ENCODE data around the gene ITIH6.

Gene ITIH6

DNA sequence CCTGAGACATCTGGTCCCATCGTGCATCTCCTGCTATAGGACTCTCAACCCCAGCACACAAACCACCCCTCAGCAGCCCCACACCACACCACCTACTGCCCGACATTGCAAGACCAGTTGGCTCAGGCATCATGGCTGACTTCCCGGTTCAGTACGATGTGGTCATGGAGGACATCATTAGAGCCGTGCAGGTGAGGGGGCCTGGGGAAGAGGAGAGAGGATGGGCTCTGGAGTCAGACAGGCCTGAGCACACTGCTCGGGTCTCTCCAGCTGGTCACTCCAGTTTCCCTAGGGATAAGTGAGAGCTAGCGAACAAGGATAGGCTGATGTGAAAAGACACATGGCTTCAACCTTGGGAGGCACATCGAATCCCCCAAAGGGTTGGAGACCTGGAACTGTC lies 26.7 kb upstream of the ITIH6 start:
- no peak overlapping the region for H3K27ac ChIP-seq
- TF ChIP-seq, protein P1, sequence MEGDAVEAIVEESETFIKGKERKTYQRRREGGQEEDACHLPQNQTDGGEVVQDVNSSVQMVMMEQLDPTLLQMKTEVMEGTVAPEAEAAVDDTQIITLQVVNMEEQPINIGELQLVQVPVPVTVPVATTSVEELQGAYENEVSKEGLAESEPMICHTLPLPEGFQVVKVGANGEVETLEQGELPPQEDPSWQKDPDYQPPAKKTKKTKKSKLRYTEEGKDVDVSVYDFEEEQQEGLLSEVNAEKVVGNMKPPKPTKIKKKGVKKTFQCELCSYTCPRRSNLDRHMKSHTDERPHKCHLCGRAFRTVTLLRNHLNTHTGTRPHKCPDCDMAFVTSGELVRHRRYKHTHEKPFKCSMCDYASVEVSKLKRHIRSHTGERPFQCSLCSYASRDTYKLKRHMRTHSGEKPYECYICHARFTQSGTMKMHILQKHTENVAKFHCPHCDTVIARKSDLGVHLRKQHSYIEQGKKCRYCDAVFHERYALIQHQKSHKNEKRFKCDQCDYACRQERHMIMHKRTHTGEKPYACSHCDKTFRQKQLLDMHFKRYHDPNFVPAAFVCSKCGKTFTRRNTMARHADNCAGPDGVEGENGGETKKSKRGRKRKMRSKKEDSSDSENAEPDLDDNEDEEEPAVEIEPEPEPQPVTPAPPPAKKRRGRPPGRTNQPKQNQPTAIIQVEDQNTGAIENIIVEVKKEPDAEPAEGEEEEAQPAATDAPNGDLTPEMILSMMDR (conservative IDR thresholded peaks at IDR 0.05): no peak

DNA sequence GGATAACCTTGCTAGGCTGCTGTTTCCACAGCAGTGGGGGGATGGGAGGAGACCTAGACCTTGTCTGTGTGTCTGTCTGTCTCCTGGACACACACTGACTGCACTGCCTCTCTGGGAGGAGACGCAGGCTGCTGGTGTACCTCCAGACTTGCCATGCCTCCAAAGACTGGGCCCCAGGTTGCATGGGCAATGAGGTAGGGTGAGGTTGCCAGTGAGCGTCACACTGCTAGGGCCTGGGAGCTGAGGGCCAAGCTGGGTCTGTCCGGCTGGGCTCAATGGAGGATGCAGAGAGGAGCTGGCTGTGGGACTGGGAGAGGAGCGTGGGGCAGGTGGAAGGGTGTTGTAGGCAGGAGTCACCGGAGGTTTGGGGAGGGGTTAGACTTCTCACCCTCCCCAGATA lies 26.1 kb upstream of the ITIH6 start:
- H3K27ac ChIP-seq: no peak overlapping the region
- TF ChIP-seq, protein P1 (conservative IDR thresholded peaks at IDR 0.05): no peak

DNA sequence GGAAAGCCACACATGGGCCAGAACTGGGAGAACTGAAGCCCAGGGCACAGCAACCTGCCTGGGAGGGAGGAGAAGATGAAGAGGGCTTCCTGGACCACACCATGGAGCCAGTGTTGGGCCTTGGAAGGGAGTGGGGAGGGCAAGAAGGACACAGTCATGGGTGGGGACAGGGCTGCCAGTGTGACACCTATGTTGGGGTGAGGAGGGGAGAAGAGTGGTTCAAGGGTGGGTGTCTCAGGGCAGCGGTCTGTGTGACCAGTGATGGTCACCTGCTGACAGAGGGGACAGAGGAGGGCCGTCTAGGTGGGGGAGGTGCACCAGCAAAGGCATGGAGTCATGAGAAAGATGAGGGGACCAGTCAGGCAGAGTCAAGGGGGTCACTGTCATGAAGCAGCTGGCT lies 23.3 kb upstream of the ITIH6 start:
- TF ChIP-seq, protein P1 (conservative IDR thresholded peaks at IDR 0.05): no peak
- H3K27ac ChIP-seq: no peak overlapping the region

DNA sequence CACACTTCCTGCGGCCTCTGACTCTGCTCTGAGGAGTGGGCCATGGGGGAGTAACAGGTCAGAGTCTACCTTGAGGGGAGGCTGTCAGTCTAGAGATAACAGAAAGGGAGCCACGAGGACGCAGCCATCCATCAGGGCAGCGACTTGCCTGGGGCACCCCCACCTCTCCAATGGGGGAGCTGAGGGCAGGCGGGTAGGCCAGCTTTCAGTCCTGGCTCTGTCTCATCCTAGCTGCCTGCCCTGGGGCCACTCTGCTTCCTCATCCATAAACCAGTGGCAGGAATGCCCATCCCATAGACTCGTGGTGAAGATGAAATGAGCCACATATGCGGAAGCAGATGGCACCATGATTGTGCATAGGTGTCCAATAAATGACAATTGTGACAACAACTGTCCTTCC lies 22.7 kb upstream of the ITIH6 start:
- no peak overlapping the region for H3K27ac ChIP-seq
- TF ChIP-seq, protein P1 (conservative IDR thresholded peaks at IDR 0.05): no peak

DNA sequence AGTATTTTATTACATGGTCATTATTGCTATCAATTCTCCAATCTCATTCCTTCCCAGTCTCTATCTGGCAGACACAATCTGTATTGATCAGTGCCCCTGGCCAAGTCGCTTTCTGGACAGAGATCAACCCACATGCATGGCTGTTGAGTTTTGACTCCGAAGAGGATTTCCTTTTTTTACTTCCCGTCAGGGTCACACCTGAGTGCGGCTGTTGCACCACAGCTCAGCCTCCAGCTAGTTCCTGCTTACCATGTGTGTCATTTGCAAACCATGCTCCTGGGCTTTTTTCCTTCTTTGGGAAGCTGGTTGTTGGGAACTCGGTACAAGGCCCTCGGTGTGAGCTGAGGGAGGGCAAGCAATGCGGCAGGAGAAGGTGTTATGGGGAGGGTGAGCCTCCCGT lies 21.1 kb upstream of the ITIH6 start:
- H3K27ac ChIP-seq: no peak overlapping the region
- TF ChIP-seq, protein P1 (conservative IDR thresholded peaks at IDR 0.05): no peak

DNA sequence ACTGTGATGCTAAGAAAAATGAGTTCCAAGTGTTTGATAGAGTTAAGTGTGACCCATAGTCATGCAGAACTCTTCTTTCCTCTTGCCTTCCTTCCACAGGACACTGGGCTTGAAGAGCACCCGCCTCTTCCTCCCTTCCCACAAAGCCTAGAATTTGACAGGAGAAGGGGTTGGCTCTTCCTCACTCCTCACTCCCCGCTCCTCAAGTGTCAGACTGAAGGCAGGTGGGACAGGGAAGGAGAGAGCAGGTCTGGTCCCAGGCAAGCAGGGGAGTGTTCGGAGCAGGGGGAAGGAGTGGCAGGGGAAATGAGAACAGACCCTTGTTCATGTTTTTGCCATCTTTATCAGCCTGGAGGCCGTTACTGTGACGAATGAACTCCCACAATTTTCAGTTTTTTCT lies 20.2 kb upstream of the ITIH6 start:
- H3K27ac ChIP-seq: no peak overlapping the region
- TF ChIP-seq, protein P1 (conservative IDR thresholded peaks at IDR 0.05): no peak

DNA sequence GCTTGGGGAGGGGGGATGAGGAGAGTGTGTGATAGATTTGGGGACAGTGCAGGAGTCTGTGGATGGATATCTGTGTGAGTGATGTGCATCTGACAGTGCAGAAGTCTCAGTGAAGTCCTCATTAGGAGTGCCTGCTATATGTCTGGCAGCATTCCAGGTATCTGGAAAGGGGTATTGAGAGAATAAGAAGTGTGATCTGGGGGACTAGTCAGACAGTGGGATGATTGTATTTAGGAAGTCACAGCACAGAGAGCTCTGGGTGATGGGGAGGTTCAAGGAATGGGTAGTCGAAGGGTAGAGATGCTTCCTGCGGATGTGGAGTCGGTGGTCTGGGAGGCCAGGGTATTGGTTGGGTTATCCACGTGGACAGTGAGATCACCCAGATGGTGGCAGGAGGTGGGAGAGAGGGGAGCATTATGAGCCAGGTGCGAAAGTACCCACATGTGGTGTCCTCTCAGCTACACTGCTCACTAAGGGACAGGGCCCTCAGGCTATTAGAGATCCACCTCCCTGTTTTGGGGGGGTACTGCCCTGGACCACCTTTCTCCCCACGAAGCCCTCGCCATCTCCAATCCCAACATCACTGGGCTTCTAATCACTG lies 19.3 kb upstream of the ITIH6 start:
- TF ChIP-seq, protein P1 (conservative IDR thresholded peaks at IDR 0.05): no peak

More for the DNA sequence above, 19.3 kb upstream of the ITIH6 start:
- no peak overlapping the region for H3K27ac ChIP-seq

Data from VCaP (cell line).